Neural crest cell (in vitro differentiated cells): ENCODE measurements around the gene KLHL30. TPM values are rescaled to one million over a fixed set of nuclear protein-coding genes. Genes with fewer than 3 reads are reported as not detected.

ENCODE experiments used
- DNase-seq: peaks from one replicate; pipeline ENCODE4 v3.0.0; 2021; ENCODE audit warnings: low read depth, mixed read lengths, low spot score
- H3K27ac Mint-ChIP-seq: one replicate; pipeline ENCODE4 v1.8.0; 2021; ENCODE audit warnings: mild to moderate bottlenecking, mixed read lengths; ENCODE audit not compliant: unreplicated experiment
- H3K27me3 Mint-ChIP-seq: 2 replicates; pipeline ENCODE4 v1.8.0; 2021; ENCODE audit warnings: low read depth, mild to moderate bottlenecking, mixed read lengths
- H3K36me3 Mint-ChIP-seq: 2 replicates; pipeline ENCODE4 v1.8.0; 2021; ENCODE audit warnings: low read depth, mild to moderate bottlenecking, mixed read lengths
- H3K4me1 Mint-ChIP-seq: 2 replicates; pipeline ENCODE4 v1.8.0; 2021; ENCODE audit warnings: mixed read lengths
- H3K4me3 Mint-ChIP-seq: one replicate; pipeline ENCODE4 v1.8.0; 2021; ENCODE audit warnings: mild to moderate bottlenecking, mixed read lengths
- H3K9me3 Mint-ChIP-seq: 2 replicates; pipeline ENCODE4 v1.8.0; 2021; ENCODE audit warnings: mixed read lengths
- CTCF ChIP-seq: fragments of 200-600 bp; sonication (generic); conservative IDR thresholded peaks from 2 replicates; pipeline ENCODE4 v1.5.0; 2021; ENCODE audit warnings: antibody characterized with exemption, mild to moderate bottlenecking
- total RNA-seq: library from RNA; stranded (reverse); gene quantifications from 2 replicates; pipeline ENCODE4 v1.2.1, GENCODE V29; 2021

Gene KLHL30
- total RNA-seq, 1 donor from 2014 or later, result 0.23 TPM

- no peaks in the 10 kb centered on the region for H3K9me3 Mint-ChIP-seq
- H3K36me3 Mint-ChIP-seq, result peaks cover 24% of the 10 kb centered on the region
- TF ChIP-seq CTCF, result no peak
- H3K27me3 Mint-ChIP-seq, result no peaks in the 10 kb centered on the region
- no peak overlapping the region for H3K4me3 Mint-ChIP-seq
- no peaks in the 10 kb centered on the region for H3K4me1 Mint-ChIP-seq
- H3K27ac Mint-ChIP-seq, result no peak overlapping the region
- DNase-seq, result no peak
Measured at GRCh38 chr2:238176613-238177012, 38.1 kb downstream of the KLHL30 start.

- no peaks in the 10 kb centered on the region for H3K27me3 Mint-ChIP-seq
- no peaks in the 10 kb centered on the region for H3K4me1 Mint-ChIP-seq
- no peak for DNase-seq
- no peak overlapping the region for H3K4me3 Mint-ChIP-seq
- no peak overlapping the region for H3K27ac Mint-ChIP-seq
- H3K36me3 Mint-ChIP-seq, result peaks cover 28% of the 10 kb centered on the region
- no peak for TF ChIP-seq CTCF
- H3K9me3 Mint-ChIP-seq, result no peaks in the 10 kb centered on the region
Measured at GRCh38 chr2:238180554-238180953, 42.1 kb downstream of the KLHL30 start.

- Mint-ChIP-seq H3K27ac (no peak overlapping the region), H3K4me1 (peaks cover under 1% of the 10 kb centered on the region), H3K27me3 (no peaks in the 10 kb centered on the region), H3K9me3 (no peaks in the 10 kb centered on the region), H3K36me3 (peaks cover 26% of the 10 kb centered on the region), H3K4me3 (no peak overlapping the region)
- TF ChIP-seq CTCF, result no peak
- DNase-seq, result no peak
Measured at GRCh38 chr2:238182362-238182761, 43.9 kb downstream of the KLHL30 start.

- no peak overlapping the region for H3K4me3 Mint-ChIP-seq
- H3K27ac Mint-ChIP-seq, result no peak overlapping the region
- DNase-seq, result no peak
- H3K27me3 Mint-ChIP-seq, result no peaks in the 10 kb centered on the region
- H3K9me3 Mint-ChIP-seq, result no peaks in the 10 kb centered on the region
- H3K4me1 Mint-ChIP-seq, result peaks cover 15% of the 10 kb centered on the region
- no peak for TF ChIP-seq CTCF
- H3K36me3 Mint-ChIP-seq, result peaks cover 31% of the 10 kb centered on the region
Measured at GRCh38 chr2:238183821-238184220, 45.4 kb downstream of the KLHL30 start.

- H3K4me3 Mint-ChIP-seq, result peak overlapping the region; percentile 11
- H3K27me3 Mint-ChIP-seq, result no peaks in the 10 kb centered on the region
- DNase-seq, result no peak
- peak overlapping the region; percentile 76 for H3K27ac Mint-ChIP-seq
- peaks cover 19% of the 10 kb centered on the region for H3K4me1 Mint-ChIP-seq
- H3K9me3 Mint-ChIP-seq, result no peaks in the 10 kb centered on the region
- peaks cover 27% of the 10 kb centered on the region for H3K36me3 Mint-ChIP-seq
- TF ChIP-seq CTCF, result no peak
Measured at GRCh38 chr2:238187618-238188548, 49.4 kb downstream of the KLHL30 start.
